HG03571 (cell line): Measurements from ENCODE around the gene PRSS21.

Source experiments
- ATAC-seq: cut with Tn5 transposase; IDR thresholded peaks from one replicate; pipeline ENCODE4 v1.9.1; 2021; ENCODE audit not compliant: unreplicated experiment

PRSS21 gene

GRCh38 chr16:2779978-2780898 lies 36.8 kb upstream of the PRSS21 start:
- ATAC-seq = no peak

GRCh38 chr16:2782583-2783351 lies 34.3 kb upstream of the PRSS21 start:
- no peak for ATAC-seq

GRCh38 chr16:2783581-2784357 lies 33.3 kb upstream of the PRSS21 start:
- ATAC-seq = no peak

- no peak for ATAC-seq
These were observed 32.5 kb upstream of the PRSS21 start for GRCh38 chr16:2784358-2785100.

- no peak for ATAC-seq
These were observed 31.7 kb upstream of the PRSS21 start for GRCh38 chr16:2785101-2785991.

- no peak for ATAC-seq
These were observed 30.8 kb upstream of the PRSS21 start for GRCh38 chr16:2786061-2786825.

- no peak for ATAC-seq
These were observed 30.2 kb upstream of the PRSS21 start for GRCh38 chr16:2786826-2787151.

- no peak for ATAC-seq
These were observed 29.6 kb upstream of the PRSS21 start, which contains the start of gene PRSS33 for GRCh38 chr16:2787406-2787805. TSS of gene PRSS33 (minus strand) at chr16:2787560. CDS start at chr16:2786547, 1,013 bp downstream.

- ATAC-seq = no peak
These were observed 29.1 kb upstream of the PRSS21 start for GRCh38 chr16:2787961-2788360.

- no peak for ATAC-seq
These were observed 26.4 kb upstream of the PRSS21 start for GRCh38 chr16:2790631-2791030.

GRCh38 chr16:2791174-2791573 lies 25.9 kb upstream of the PRSS21 start:
- no peak for ATAC-seq

- no peak for ATAC-seq
These were observed 24.1 kb upstream of the PRSS21 start for GRCh38 chr16:2792940-2793339.

- ATAC-seq = no peak
These were observed 21.5 kb upstream of the PRSS21 start for GRCh38 chr16:2795395-2796143.

- no peak for ATAC-seq
These were observed 18.3 kb upstream of the PRSS21 start for GRCh38 chr16:2798723-2799204.

- no peak for ATAC-seq
These were observed 17.7 kb upstream of the PRSS21 start for GRCh38 chr16:2799205-2799858.

- no peak for ATAC-seq
These were observed 17.2 kb upstream of the PRSS21 start for GRCh38 chr16:2799859-2800226.

- no peak for ATAC-seq
These were observed 13.4 kb upstream of the PRSS21 start for GRCh38 chr16:2803545-2804195.
